K562 (cell line): ENCODE measurements around the gene HSD11B1L. TPM values are rescaled to one million over a fixed set of nuclear protein-coding genes. Genes with fewer than 3 reads are reported as not detected.

Source experiments
- CEBPB ChIP-seq: fragments of 450-650 bp; IDR thresholded peaks from 2 replicates; pipeline ENCODE4 v1.6.1; 2016; ENCODE audit warnings: missing genetic modification characterization, missing compliant biosample characterization
- CSDE1 ChIP-seq, 2 experiments: fragments of 450-650 bp; IDR thresholded peaks; 2 replicates each; pipeline ENCODE4 v1.6.1; 2016; ENCODE audit warnings: mild to moderate bottlenecking in 1 of 2
- HDAC3 ChIP-seq: fragments of 450-650 bp; IDR thresholded peaks from 2 replicates; pipeline ENCODE4 v1.6.1; 2018; ENCODE audit warnings: borderline replicate concordance, mild to moderate bottlenecking, moderate library complexity; ENCODE audit not compliant: partially characterized antibody
- HNRNPK ChIP-seq: fragments of 200-400 bp; formaldehyde crosslinking; IDR thresholded peaks from one replicate; pipeline ENCODE4 v1.6.1; 2018; ENCODE audit warnings: mild to moderate bottlenecking, low read depth, low read length; ENCODE audit not compliant: poor library complexity, severe bottlenecking
- MYC ChIP-seq, 2 experiments: fragments of 250-450 bp in 1 of 2; sonication (Bioruptor Pico) in 1 of 2; IDR thresholded peaks; 2 replicates each; pipeline versions ENCODE4 v1.5.1 to v1.6.1; 2012 to 2021; ENCODE audit warnings: low read depth in 2 of 2, borderline replicate concordance in 1 of 2, improper control_type of control experiment in 1 of 2, low read length in 1 of 2, mild to moderate bottlenecking in 1 of 2, moderate library complexity in 1 of 2
- POLR2H ChIP-seq: IDR thresholded peaks from 2 replicates; pipeline ENCODE4 v1.6.1; 2016; ENCODE audit warnings: missing genetic modification characterization, low read depth, mild to moderate bottlenecking, control low read depth, missing compliant biosample characterization, moderate library complexity
- RFX1 ChIP-seq: fragments of 450-650 bp; IDR thresholded peaks from 2 replicates; pipeline ENCODE4 v1.6.1; 2016; ENCODE audit warnings: mild to moderate bottlenecking, moderate library complexity
- SMARCB1 ChIP-seq: IDR thresholded peaks from 2 replicates; pipeline ENCODE4 v1.6.1; 2011; ENCODE audit warnings: improper control_type of control experiment, low read depth; ENCODE audit not compliant: insufficient read length
- TGIF2 ChIP-seq: sonication (generic); formaldehyde crosslinking; IDR thresholded peaks from 2 replicates; pipeline ENCODE4 v1.8.1; 2022; ENCODE audit warnings: mild to moderate bottlenecking, missing genetic modification reagents, moderate library complexity
- THRAP3 ChIP-seq: fragments of 450-650 bp; IDR thresholded peaks from 2 replicates; pipeline ENCODE4 v1.6.1; 2016; ENCODE audit warnings: mild to moderate bottlenecking, inconsistent platforms, borderline replicate concordance
- ZNF699 ChIP-seq: fragments of 250-450 bp; sonication (Bioruptor Pico); IDR thresholded peaks from 2 replicates; pipeline ENCODE4 v1.8.0; 2021; ENCODE audit warnings: mild to moderate bottlenecking, moderate library complexity; ENCODE audit not compliant: insufficient replicate concordance
- polyA plus RNA-seq, 8 experiments: library from polyadenylated mRNA; depleted of rRNA in 4 of 8; stranded (reverse) in 5 of 8; unstranded in 3 of 8; fragments of >200 nt; fragmentation: Nextera tagmentation in 2 of 8; fragmentation: Illumina TruSeq in 1 of 8; extraction: Ambion mirVana in 2 of 8; extraction: Trizol in 1 of 8; gene quantifications; 2 replicates each; pipeline versions ENCODE4 v1.2.1 to v1.2.3, GENCODE V29; 2011 to 2014; ENCODE audit warnings: inconsistent platforms in 1 of 8, missing spikeins in 1 of 8
- total RNA-seq, 7 experiments: library from RNA; depleted of rRNA in 6 of 7; stranded (reverse); fragments of >200 nt in 6 of 7; fragmentation: Illumina TruSeq in 2 of 7; extraction: Trizol in 2 of 7; gene quantifications; 2 replicates each; pipeline versions ENCODE4 v1.2.1 to v1.2.3, GENCODE V29; 2011 to 2021; ENCODE audit warnings: low replicate concordance in 1 of 7
- TF ChIP-seq, protein P1 (sequence below): fragments of 450-650 bp; IDR thresholded peaks from 2 replicates; pipeline ENCODE4 v1.6.1; 2016; ENCODE audit warnings: low read depth
- TF ChIP-seq, protein P2 (sequence below): sonication (generic); formaldehyde crosslinking; IDR thresholded peaks from 2 replicates; pipeline ENCODE4 v1.8.0; 2022; ENCODE audit warnings: missing genetic modification reagents, mild to moderate bottlenecking, borderline replicate concordance
- TF ChIP-seq, protein P3 (sequence below): fragments of 450-650 bp; IDR thresholded peaks from 2 replicates; pipeline ENCODE4 v1.7.0; 2016; ENCODE audit warnings: borderline replicate concordance

HSD11B1L gene
- total and polyA plus RNA-seq, 9 of the 15 experiments (the other 6 are each of a cell fraction or from before 2014, with no cell fraction given): 0.31 to 7.7 (median 2.3) TPM

DNA sequence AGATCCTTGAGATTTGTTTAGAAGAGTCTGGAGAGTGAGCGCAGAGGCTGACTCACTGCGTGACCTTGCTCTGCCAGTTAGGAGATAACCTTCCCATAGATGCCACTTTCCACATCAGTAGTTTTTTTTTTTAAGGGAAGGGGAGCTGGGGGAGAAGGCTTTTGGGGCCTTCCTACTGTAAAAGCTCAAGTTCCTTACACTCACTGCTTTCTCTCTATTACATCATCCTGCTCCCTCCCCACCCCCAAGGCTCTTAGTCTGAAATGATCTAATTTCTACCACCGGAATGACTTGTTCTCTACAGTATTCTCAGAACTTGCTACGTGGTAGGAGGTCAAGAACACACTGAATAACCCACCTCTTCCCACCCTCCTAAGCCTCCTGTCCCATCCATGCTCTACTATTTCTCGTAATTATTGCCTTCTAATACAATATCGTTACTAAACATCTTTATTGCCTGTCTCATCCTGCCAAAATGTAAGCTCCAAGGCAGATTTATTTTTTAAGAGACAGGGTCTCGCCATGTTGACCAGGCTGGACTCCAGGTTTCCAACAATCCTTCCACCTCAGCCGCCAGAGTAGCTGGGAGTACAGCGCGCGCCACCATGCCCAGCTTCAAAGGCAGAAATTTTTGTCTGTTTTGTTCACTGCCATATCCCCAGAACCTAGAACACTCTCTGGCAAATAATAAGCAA lies 37.9 kb downstream of the HSD11B1L start (continued):
- TF ChIP-seq, protein P1, sequence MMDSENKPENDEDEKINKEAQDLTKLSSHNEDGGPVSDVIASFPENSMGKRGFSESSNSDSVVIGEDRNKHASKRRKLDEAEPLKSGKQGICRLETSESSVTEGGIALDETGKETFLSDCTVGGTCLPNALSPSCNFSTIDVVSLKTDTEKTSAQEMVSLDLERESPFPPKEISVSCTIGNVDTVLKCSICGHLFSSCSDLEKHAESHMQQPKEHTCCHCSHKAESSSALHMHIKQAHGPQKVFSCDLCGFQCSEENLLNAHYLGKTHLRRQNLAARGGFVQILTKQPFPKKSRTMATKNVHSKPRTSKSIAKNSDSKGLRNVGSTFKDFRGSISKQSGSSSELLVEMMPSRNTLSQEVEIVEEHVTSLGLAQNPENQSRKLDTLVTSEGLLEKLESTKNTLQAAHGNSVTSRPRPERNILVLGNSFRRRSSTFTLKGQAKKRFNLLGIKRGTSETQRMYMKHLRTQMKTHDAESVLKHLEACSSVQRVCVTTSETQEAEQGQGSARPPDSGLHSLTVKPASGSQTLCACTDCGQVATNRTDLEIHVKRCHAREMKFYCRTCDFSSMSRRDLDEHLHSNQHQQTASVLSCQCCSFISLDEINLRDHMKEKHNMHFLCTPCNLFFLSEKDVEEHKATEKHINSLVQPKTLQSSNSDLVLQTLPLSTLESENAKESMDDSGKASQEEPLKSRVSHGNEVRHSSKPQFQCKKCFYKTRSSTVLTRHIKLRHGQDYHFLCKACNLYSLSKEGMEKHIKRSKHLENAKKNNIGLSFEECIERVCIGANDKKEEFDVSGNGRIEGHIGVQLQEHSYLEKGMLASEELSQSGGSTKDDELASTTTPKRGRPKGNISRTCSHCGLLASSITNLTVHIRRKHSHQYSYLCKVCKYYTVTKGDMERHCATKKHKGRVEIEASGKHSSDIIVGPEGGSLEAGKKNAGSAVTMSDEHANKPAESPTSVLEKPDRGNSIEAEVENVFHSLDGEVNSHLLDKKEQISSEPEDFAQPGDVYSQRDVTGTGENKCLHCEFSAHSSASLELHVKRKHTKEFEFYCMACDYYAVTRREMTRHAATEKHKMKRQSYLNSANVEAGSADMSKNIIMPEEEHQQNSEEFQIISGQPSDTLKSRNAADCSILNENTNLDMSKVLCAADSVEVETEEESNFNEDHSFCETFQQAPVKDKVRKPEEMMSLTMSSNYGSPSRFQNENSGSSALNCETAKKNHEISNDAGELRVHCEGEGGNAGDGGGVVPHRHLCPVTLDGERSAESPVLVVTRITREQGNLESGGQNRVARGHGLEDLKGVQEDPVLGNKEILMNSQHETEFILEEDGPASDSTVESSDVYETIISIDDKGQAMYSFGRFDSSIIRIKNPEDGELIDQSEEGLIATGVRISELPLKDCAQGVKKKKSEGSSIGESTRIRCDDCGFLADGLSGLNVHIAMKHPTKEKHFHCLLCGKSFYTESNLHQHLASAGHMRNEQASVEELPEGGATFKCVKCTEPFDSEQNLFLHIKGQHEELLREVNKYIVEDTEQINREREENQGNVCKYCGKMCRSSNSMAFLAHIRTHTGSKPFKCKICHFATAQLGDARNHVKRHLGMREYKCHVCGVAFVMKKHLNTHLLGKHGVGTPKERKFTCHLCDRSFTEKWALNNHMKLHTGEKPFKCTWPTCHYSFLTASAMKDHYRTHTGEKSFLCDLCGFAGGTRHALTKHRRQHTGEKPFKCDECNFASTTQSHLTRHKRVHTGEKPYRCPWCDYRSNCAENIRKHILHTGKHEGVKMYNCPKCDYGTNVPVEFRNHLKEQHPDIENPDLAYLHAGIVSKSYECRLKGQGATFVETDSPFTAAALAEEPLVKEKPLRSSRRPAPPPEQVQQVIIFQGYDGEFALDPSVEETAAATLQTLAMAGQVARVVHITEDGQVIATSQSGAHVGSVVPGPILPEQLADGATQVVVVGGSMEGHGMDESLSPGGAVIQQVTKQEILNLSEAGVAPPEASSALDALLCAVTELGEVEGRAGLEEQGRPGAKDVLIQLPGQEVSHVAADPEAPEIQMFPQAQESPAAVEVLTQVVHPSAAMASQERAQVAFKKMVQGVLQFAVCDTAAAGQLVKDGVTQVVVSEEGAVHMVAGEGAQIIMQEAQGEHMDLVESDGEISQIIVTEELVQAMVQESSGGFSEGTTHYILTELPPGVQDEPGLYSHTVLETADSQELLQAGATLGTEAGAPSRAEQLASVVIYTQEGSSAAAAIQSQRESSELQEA: no peak
- TF ChIP-seq TGIF2 (CRISPR knock-in tag) (no peak), CSDE1 (IDR thresholded peaks at IDR 0.05) (no peak; a peak in 1 of 4 replicates), MYC (IDR thresholded peaks at IDR 0.05; ENCODE audit: low read depth, low read length) (peak; percentile 78; the same call in 1 of the 2 replicates), MYC (CRISPR knock-in tag; IDR thresholded peaks at IDR 0.05; ENCODE audit: borderline replicate concordance, low read depth) (no peak), CEBPB (tag) (peak; percentile 93), THRAP3 (0 out of 2 replicates have a peak, but pooled peaks have one; percentile 64), ZNF699 (no peak), RFX1 (no peak), SMARCB1 (no peak), HDAC3 (peak; percentile 84), HNRNPK (no peak), POLR2H (tag) (peak; percentile 98)
- TF ChIP-seq, protein P2, sequence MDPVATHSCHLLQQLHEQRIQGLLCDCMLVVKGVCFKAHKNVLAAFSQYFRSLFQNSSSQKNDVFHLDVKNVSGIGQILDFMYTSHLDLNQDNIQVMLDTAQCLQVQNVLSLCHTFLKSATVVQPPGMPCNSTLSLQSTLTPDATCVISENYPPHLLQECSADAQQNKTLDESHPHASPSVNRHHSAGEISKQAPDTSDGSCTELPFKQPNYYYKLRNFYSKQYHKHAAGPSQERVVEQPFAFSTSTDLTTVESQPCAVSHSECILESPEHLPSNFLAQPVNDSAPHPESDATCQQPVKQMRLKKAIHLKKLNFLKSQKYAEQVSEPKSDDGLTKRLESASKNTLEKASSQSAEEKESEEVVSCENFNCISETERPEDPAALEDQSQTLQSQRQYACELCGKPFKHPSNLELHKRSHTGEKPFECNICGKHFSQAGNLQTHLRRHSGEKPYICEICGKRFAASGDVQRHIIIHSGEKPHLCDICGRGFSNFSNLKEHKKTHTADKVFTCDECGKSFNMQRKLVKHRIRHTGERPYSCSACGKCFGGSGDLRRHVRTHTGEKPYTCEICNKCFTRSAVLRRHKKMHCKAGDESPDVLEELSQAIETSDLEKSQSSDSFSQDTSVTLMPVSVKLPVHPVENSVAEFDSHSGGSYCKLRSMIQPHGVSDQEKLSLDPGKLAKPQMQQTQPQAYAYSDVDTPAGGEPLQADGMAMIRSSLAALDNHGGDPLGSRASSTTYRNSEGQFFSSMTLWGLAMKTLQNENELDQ (CRISPR knock-in tag): no peak
- TF ChIP-seq, protein P3, sequence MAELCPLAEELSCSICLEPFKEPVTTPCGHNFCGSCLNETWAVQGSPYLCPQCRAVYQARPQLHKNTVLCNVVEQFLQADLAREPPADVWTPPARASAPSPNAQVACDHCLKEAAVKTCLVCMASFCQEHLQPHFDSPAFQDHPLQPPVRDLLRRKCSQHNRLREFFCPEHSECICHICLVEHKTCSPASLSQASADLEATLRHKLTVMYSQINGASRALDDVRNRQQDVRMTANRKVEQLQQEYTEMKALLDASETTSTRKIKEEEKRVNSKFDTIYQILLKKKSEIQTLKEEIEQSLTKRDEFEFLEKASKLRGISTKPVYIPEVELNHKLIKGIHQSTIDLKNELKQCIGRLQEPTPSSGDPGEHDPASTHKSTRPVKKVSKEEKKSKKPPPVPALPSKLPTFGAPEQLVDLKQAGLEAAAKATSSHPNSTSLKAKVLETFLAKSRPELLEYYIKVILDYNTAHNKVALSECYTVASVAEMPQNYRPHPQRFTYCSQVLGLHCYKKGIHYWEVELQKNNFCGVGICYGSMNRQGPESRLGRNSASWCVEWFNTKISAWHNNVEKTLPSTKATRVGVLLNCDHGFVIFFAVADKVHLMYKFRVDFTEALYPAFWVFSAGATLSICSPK: no peak
